Caco-2 (cell line): ENCODE measurements around the gene PLEKHA4. TPM values are rescaled to one million over a fixed set of nuclear protein-coding genes. Genes with fewer than 3 reads are reported as not detected.
A peak's percentile ranks its signal among the peaks of the same experiment; 100 is the strongest.

Experiments used
- BruUV-seq: library from RNA; stranded (reverse); fragments of 400-500 nt; replicated peaks from 2 replicates; lab custom pipeline; 2021; lab: Mats Ljungman, UMichigan
- CTCF ChIA-PET: fragments of 300-600 bp; sonication (Branson Sonifier 250); formaldehyde crosslinking; loops from one replicate; lab custom pipeline; 2022; ENCODE audit warnings: antibody characterized with exemption; lab: Charles Lee
- POLR2A ChIA-PET: fragments of 300-600 bp; sonication (Branson Sonifier 250); formaldehyde crosslinking; loops from one replicate; lab custom pipeline; 2022; ENCODE audit warnings: antibody characterized with exemption; lab: Charles Lee
- DNase-seq, 2 experiments: peaks; one replicate each; pipeline versions ENCODE4 v3.0.0 to v3.0.0-alpha.2; 2020 to 2022
- H3K27me3 ChIP-seq: replicated peaks from 2 replicates; pipeline ENCODE4 v1.6.0; 2011; ENCODE audit warnings: low read length; ENCODE audit not compliant: control insufficient read depth, insufficient read depth
- H3K36me3 ChIP-seq: 2 replicates; pipeline ENCODE4 v1.5.1; 2011; ENCODE audit warnings: low read length; ENCODE audit not compliant: control insufficient read depth, insufficient read depth
- H3K4me1 ChIP-seq: fragments of 250-450 bp; sonication (Bioruptor Pico); 2 replicates; pipeline ENCODE4 v1.5.1; 2020; ENCODE audit warnings: mild to moderate bottlenecking
- H3K4me3 ChIP-seq: 2 replicates; pipeline ENCODE4 v1.5.1; 2011; ENCODE audit warnings: low read depth, mild to moderate bottlenecking, control low read depth, low read length
- H3K9me3 ChIP-seq: fragments of 250-450 bp; sonication (Bioruptor Pico); 2 replicates; pipeline ENCODE4 v1.5.1; 2020; ENCODE audit warnings: mild to moderate bottlenecking, moderate library complexity
- H3K27ac Mint-ChIP-seq: one replicate; pipeline ENCODE4 v1.8.0; 2022; ENCODE audit warnings: mixed read lengths; ENCODE audit not compliant: unreplicated experiment
- H3K27me3 Mint-ChIP-seq: one replicate; pipeline ENCODE4 v1.8.0; 2022; ENCODE audit warnings: mixed read lengths; ENCODE audit not compliant: insufficient read depth, unreplicated experiment
- H3K36me3 Mint-ChIP-seq: one replicate; pipeline ENCODE4 v1.8.0; 2022; ENCODE audit warnings: mild to moderate bottlenecking, mixed read lengths; ENCODE audit not compliant: insufficient read depth, unreplicated experiment
- H3K4me1 Mint-ChIP-seq: one replicate; pipeline ENCODE4 v1.8.0; 2022; ENCODE audit warnings: low read depth, mixed read lengths; ENCODE audit not compliant: unreplicated experiment
- H3K4me3 Mint-ChIP-seq: one replicate; pipeline ENCODE4 v1.8.0; 2022; ENCODE audit warnings: mild to moderate bottlenecking, moderate library complexity, mixed read lengths; ENCODE audit not compliant: unreplicated experiment
- H3K9me3 Mint-ChIP-seq: one replicate; pipeline ENCODE4 v1.8.0; 2022; ENCODE audit warnings: mixed read lengths; ENCODE audit not compliant: unreplicated experiment
- intact Hi-C: fragments of 100-400 bp; cut with micrococcal nuclease; formaldehyde crosslinking; loops from one replicate; pipeline ENCODE4 v1.10.0; 2022; ENCODE audit not compliant: unreplicated experiment
- total RNA-seq: library from RNA; stranded (reverse); gene quantifications from 2 replicates; pipeline ENCODE4 v1.2.3, GENCODE V29; 2022
- TF ChIP-seq, protein P1 (sequence below), 2 experiments: fragments of 200-600 bp in 1 of 2; IDR thresholded peaks; 1 replicate in 1 of 2; 2 replicates in 1 of 2; pipeline versions ENCODE4 v1.5.1 to v1.8.0; 2011 to 2022; ENCODE audit warnings: antibody characterized with exemption in 1 of 2, control low read depth in 1 of 2, inconsistent platforms in 1 of 2, low read depth in 1 of 2, low read length in 1 of 2, mild to moderate bottlenecking in 1 of 2, moderate library complexity in 1 of 2; ENCODE audit not compliant: insufficient read depth in 1 of 2, severe bottlenecking in 1 of 2, unreplicated experiment in 1 of 2

The PLEKHA4 gene
- total RNA-seq, 1 experiment from 2014 or later: 3.9 TPM

DNA sequence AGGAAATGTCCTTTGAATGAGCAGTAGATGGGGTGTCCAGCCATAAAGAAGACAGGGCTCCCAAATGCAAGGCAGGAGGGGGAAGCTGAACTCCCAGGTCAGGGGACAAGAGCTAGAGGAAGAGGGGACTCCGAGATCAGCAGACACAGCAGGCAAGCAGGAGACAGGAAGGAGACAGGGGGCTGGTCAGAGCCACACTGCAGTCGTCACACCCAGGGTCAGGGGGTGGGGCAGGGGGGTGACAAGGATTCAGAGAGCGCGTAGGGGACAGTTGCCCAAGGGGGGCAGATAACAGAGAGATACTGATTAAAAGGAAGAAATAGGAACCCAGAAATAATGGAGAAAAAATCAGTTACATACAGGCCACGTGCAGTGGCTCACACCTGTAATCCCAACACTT lies 35.4 kb downstream of the PLEKHA4 start:
- Histone ChIP-seq H3K4me1 (peaks cover 13% of the 10 kb centered on the region), H3K27me3 (no peaks in the 10 kb centered on the region), H3K9me3 (no peaks in the 10 kb centered on the region), H3K4me3 (no peak overlapping the region), H3K36me3 (peaks cover 4% of the 10 kb centered on the region)
- no peak for DNase-seq
- Mint-ChIP-seq H3K4me3 (no peak overlapping the region), H3K27ac (no peak overlapping the region), H3K4me1 (peaks cover 9% of the 10 kb centered on the region), H3K9me3 (no peaks in the 10 kb centered on the region), H3K27me3 (no peaks in the 10 kb centered on the region), H3K36me3 (peaks cover 20% of the 10 kb centered on the region)
- intact Hi-C loops: no loop called here
- BruUV-seq: no TSS peak
- POLR2A ChIA-PET: no interaction called here
- CTCF ChIA-PET: interaction anchor here (1.4 to 2.6 kb wide), 2 partner anchors 10 to 38 kb away, joined by 4 to 7 read pairs; no protein-coding TSS in a partner anchor
- TF ChIP-seq, protein P1, sequence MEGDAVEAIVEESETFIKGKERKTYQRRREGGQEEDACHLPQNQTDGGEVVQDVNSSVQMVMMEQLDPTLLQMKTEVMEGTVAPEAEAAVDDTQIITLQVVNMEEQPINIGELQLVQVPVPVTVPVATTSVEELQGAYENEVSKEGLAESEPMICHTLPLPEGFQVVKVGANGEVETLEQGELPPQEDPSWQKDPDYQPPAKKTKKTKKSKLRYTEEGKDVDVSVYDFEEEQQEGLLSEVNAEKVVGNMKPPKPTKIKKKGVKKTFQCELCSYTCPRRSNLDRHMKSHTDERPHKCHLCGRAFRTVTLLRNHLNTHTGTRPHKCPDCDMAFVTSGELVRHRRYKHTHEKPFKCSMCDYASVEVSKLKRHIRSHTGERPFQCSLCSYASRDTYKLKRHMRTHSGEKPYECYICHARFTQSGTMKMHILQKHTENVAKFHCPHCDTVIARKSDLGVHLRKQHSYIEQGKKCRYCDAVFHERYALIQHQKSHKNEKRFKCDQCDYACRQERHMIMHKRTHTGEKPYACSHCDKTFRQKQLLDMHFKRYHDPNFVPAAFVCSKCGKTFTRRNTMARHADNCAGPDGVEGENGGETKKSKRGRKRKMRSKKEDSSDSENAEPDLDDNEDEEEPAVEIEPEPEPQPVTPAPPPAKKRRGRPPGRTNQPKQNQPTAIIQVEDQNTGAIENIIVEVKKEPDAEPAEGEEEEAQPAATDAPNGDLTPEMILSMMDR (IDR thresholded peaks at IDR 0.05; ENCODE audit: insufficient read depth in 1 of 2, low read depth in 1 of 2, low read length in 1 of 2, severe bottlenecking in 1 of 2, unreplicated experiment in 1 of 2): no peak

DNA sequence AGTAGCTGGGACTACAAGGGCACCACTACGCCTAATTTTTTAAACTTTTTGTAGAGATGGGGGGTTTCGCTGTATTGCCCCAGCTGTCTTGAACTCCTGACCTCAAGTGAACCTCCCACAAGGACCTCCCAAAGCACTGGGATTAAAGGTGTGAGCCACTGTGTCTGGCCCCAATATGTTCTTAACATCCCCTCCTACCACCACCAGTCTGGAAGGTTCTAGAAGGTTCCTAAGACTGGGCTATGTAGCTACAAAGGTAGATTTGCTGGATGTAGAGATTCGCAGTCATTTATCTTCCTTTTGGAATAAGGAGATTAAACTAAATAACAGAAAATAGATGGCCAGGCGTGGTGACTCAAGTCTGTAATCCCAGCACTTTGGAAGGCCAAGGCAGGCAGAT lies 37.5 kb downstream of the PLEKHA4 start:
- no peak overlapping the region for H3K4me3 Mint-ChIP-seq
- DNase-seq: no peak
- ChIA-PET CTCF (interaction anchor here (0.5 kb wide), 1 partner anchor 9 kb away, joined by 3 read pairs; no protein-coding TSS in a partner anchor), POLR2A (no interaction called here)
- no peaks in the 10 kb centered on the region for H3K27me3 Mint-ChIP-seq
- Histone ChIP-seq H3K36me3 (peaks cover 4% of the 10 kb centered on the region), H3K27me3 (no peaks in the 10 kb centered on the region), H3K4me3 (no peak overlapping the region), H3K4me1 (peaks cover 9% of the 10 kb centered on the region), H3K9me3 (no peaks in the 10 kb centered on the region)
- intact Hi-C loops: no loop called here
- H3K27ac Mint-ChIP-seq: no peak overlapping the region
- peaks cover 9% of the 10 kb centered on the region for H3K4me1 Mint-ChIP-seq
- peaks cover 12% of the 10 kb centered on the region for H3K36me3 Mint-ChIP-seq
- BruUV-seq: no TSS peak
- no peaks in the 10 kb centered on the region for H3K9me3 Mint-ChIP-seq
- TF ChIP-seq, protein P1 (IDR thresholded peaks at IDR 0.05; ENCODE audit: insufficient read depth in 1 of 2, low read depth in 1 of 2, low read length in 1 of 2, severe bottlenecking in 1 of 2, unreplicated experiment in 1 of 2): no peak

DNA sequence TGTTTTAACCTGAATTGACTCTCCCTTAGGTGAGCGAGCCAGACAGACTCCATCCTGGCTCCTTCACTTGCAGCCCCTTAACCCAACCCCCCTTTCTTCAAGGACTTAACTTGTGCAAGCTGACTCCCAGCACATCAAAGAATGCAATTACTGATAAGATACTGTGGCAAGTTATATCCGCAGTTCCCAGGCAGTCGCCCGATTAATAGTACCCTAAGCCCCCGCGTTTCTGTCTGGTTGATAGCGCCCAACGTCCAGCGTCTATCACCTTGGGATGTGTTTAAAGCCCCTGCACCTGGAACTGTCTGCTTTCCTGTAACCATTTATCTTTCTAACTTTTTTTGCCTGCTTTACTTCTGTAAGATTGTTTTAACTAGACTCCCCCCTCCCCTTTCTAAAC lies 38.3 kb downstream of the PLEKHA4 start:
- Histone ChIP-seq H3K4me1 (peaks cover 9% of the 10 kb centered on the region), H3K36me3 (peaks cover 4% of the 10 kb centered on the region), H3K27me3 (no peaks in the 10 kb centered on the region), H3K9me3 (no peaks in the 10 kb centered on the region), H3K4me3 (no peak overlapping the region)
- Mint-ChIP-seq H3K4me1 (peaks cover 9% of the 10 kb centered on the region), H3K4me3 (peak overlapping the region; percentile 10), H3K27ac (peak overlapping the region; percentile 14), H3K27me3 (no peaks in the 10 kb centered on the region), H3K9me3 (no peaks in the 10 kb centered on the region), H3K36me3 (peaks cover 6% of the 10 kb centered on the region)
- ChIA-PET POLR2A (no interaction called here), CTCF (no interaction called here)
- TSS peak; percentile 27 for BruUV-seq
- TF ChIP-seq, protein P1 (IDR thresholded peaks at IDR 0.05; ENCODE audit: insufficient read depth in 1 of 2, low read depth in 1 of 2, low read length in 1 of 2, severe bottlenecking in 1 of 2, unreplicated experiment in 1 of 2): no peak
- intact Hi-C loops: no loop called here
- DNase-seq: no peak
